ENCODE measurements around the gene PLCD3.

PLCD3 gene

DNA sequence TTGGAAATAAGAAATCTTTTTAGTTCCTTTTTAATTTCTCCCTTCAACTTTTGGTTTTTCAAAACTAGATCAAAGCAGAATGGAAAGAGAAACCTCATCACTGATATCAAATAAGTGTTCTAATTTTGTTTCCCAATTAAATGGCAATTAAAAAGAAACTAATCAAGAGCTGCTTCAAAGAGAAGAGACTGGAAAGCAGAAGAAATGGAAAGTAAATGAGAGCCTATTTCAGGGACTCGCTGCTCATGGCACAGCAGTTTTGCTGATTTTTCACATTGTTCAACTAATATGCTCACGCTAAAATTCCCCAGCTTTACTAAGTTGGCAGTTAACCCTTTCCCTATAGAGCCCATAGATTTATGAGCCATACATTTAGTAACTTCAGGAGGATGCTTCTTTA is 64.7 kb downstream of the PLCD3 start:
- no peak for DNase-seq (ENCODE audit: low read depth)

DNA sequence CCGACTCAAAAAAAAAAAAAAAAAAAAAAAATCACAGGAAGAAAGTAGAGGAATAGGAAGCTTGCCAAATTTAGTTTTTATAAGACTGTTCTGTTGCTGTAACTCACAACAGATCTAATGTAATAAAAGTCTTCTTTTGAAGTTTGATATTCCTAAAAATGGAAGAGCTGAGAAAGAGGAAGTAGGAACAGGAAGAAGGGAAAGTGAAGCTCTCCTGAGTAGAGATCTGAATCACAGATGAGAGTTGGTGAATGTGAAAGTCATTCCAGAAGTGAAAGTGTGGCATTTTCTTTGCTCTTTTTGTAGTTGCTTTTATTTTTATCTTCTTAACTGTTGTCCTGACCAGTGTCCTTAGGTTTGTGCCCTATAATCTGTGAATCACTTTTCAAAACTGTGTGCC is 69.1 kb downstream of the PLCD3 start:
- DNase-seq (ENCODE audit: low read depth), result no peak

DNA sequence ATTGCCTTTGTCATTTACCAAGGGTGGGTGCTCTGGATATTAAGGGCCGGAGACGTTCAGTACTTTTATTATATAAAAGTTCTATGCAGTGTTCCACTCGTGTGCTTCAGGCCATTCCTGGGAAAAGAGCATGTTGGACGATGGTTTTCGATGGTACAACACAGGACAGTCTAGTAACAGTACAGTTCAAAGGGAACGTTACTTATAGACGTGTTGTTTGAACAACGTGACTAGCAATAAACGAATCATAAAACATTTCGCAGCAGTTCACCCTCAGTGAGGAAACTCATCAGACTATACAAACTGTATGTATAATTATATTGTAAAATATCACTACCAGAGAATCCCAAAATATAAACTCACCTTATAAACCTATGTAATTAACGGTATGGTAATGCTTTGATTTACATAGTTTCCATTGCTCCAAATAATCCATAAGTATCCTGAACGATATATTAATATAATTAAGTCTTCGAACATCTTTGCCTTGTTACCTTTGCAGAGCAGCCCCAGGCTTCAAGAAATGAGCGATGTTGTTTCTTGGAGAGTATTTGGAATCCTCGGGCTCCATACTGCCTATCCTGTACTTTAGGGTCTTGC is 70.6 kb downstream of the PLCD3 start:
- no peak for DNase-seq (ENCODE audit: low read depth)

DNA sequence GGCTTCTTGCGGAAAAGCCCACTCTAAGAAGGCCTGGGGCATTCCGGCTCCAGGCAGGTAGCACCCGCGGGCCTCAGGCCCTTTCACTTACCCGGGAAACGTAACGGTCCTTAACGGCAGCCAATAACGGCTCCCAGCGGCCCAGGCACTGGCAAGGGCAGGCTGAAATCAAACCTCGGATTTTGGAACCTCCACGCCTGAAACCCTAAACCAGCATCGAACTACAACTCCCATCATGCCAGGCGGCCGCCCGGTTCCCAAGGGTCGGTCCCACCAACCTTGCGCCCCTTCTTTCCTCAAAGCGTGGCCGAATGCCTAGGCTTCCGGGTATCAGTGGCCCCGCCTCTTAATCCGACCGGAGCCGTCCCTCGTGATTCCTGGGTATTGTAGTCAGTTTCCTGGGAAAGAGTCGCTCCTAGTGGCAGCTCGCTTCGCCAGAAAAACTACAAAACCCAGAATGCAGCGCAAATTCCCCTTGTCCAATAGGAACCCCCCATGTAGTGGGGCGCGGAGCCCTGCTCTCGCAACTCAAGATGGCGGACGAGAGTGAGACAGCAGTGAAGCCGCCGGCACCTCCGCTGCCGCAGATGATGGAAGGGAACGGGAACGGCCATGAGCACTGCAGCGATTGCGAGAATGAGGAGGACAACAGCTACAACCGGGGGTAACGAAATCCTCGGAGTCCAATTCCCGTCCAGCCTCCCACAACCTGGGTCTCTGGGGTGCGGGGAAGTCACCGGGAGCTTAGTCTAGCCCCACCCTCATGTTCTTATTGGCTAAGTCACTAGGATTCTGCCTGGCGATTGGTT is 71.3 kb downstream of the PLCD3 start, which contains the start of gene NMT1:
NMT1 (plus strand) TSS at position 521 of the 809 bp plus-strand sequence; CDS start at position 534, 13 bp downstream.
- DNase-seq (ENCODE audit: low read depth), result peak; percentile 86

DNA sequence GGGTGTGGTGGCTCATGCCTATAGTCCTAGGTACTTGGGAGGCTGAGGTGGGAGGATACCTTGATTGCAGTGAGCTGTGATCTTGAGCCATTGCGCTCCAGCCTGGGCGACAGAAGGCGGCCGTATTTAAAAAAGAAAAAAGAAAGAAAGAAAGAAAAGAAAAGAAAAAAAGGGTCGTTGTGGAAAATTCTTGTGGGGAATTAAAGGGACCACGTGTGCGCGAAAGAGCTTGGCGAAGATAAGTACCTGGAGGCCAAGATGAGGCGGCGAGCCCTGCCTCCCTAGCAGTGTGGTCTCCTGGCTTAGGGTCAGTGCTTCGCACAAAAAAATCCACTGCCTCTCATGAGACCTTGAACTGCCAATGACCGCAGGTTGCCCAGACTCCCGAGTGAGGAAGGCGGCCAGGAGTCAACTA is 71.9 kb downstream of the PLCD3 start:
- no peak for DNase-seq (ENCODE audit: low read depth)
